A549 (cell line): Measurements from ENCODE around the gene TMEM82. TPM values are rescaled to one million over a fixed set of nuclear protein-coding genes. Genes with fewer than 3 reads are reported as not detected.

Experiments used
- ATAC-seq, 2 experiments: fragments of 200-7000 bp in 1 of 2; fragments of >200 bp in 1 of 2; cut with Nextera tagmentation in 1 of 2; cut with Tn5 transposase in 1 of 2; 3 replicates each; pipeline versions ENCODE4 v1.8.0 to v1.9.1; 2018 to 2020; ENCODE audit warnings: mild to moderate bottlenecking in 1 of 2, moderate library complexity in 1 of 2
- CTCF ChIA-PET: fragments of 300-600 bp; sonication (Branson Sonifier 250); formaldehyde crosslinking; extraction: SDS; loops from one replicate; lab custom pipeline; 2021; ENCODE audit warnings: antibody characterized with exemption, inconsistent platforms; lab: Yijun Ruan, JAX
- POLR2A ChIA-PET: fragments of 350-600 bp; formaldehyde crosslinking; extraction: SDS; loops from one replicate; lab custom pipeline; 2021; ENCODE audit warnings: antibody characterized with exemption, inconsistent platforms; lab: Yijun Ruan, JAX
- DNase-seq, 2 experiments: peaks; one replicate each; pipeline versions ENCODE4 v3.0.0 to v3.0.0-alpha.2; 2011 to 2016; ENCODE audit warnings: low read depth in 1 of 2, low spot score in 1 of 2
- FAIRE-seq: peaks from 2 replicates; lab custom pipeline; 2011; peaks lifted over from hg19 to GRCh38; lab: Jason Lieb, UNC
- H3K27ac ChIP-seq, 2 experiments: fragments of >200 bp; sonication (Bioruptor Twin); formaldehyde crosslinking; 3 replicates each; pipeline ENCODE4 v1.5.1; 2016 to 2017
- H3K4me1 ChIP-seq: fragments of >200 bp; sonication (Bioruptor Twin); formaldehyde crosslinking; 3 replicates; pipeline ENCODE4 v1.6.1; 2016
- H3K4me2 ChIP-seq: fragments of >200 bp; sonication (Bioruptor Twin); formaldehyde crosslinking; 3 replicates; pipeline ENCODE4 v1.6.1; 2016
- H3K4me3 ChIP-seq: fragments of >200 bp; sonication (Bioruptor Twin); formaldehyde crosslinking; 3 replicates; pipeline ENCODE4 v1.5.1; 2016
- H3K9me3 ChIP-seq: fragments of >200 bp; sonication (Bioruptor Twin); formaldehyde crosslinking; 3 replicates; pipeline ENCODE4 v1.6.1; 2016
- BHLHE40 ChIP-seq: IDR thresholded peaks from 2 replicates; pipeline ENCODE4 v1.6.1; 2012; ENCODE audit warnings: low read depth, low read length, inconsistent platforms
- CHD2 ChIP-seq: fragments of 150-350 bp; IDR thresholded peaks from 2 replicates; pipeline ENCODE4 v1.6.1; 2014; ENCODE audit warnings: low read length; ENCODE audit not compliant: partially characterized antibody
- CHD4 ChIP-seq: fragments of 200-600 bp; sonication (generic); IDR thresholded peaks from 2 replicates; pipeline ENCODE4 v1.6.1; 2016; ENCODE audit warnings: antibody characterized with exemption, mild to moderate bottlenecking, borderline replicate concordance
- CTCF ChIP-seq: fragments of >200 bp; sonication (Bioruptor Twin); formaldehyde crosslinking; IDR thresholded peaks from 3 replicates; pipeline ENCODE4 v1.5.1; 2016
- EP300 ChIP-seq, 2 experiments: fragments of >200 bp; sonication (Bioruptor Twin); formaldehyde crosslinking; IDR thresholded peaks; 2 replicates in 1 of 2; 3 replicates in 1 of 2; pipeline ENCODE4 v1.6.1; 2016 to 2017
- ESRRA ChIP-seq: fragments of 150-350 bp; IDR thresholded peaks from 2 replicates; pipeline ENCODE4 v1.6.1; 2014; ENCODE audit warnings: mild to moderate bottlenecking, low read length, borderline replicate concordance
- FOSL2 ChIP-seq, 2 experiments: fragments of 450-650 bp in 1 of 2; fragments of >200 bp in 1 of 2; sonication (Bioruptor Twin) in 1 of 2; formaldehyde crosslinking; IDR thresholded peaks; 2 replicates each; pipeline versions ENCODE4 v1.5.0 to v1.6.1; 2016 to 2020; ENCODE audit warnings: mild to moderate bottlenecking in 1 of 2, moderate library complexity in 1 of 2
- FOXS1 ChIP-seq: fragments of 250-450 bp; sonication (Bioruptor Pico); IDR thresholded peaks from 2 replicates; pipeline ENCODE4 v1.5.0; 2020; ENCODE audit warnings: mild to moderate bottlenecking, moderate library complexity
- GATA3 ChIP-seq: IDR thresholded peaks from 2 replicates; pipeline ENCODE4 v1.6.1; 2012; ENCODE audit warnings: borderline replicate concordance
- HDAC2 ChIP-seq: fragments of 200-600 bp; sonication (generic); IDR thresholded peaks from 2 replicates; pipeline ENCODE4 v1.6.1; 2016
- HOXA7 ChIP-seq: fragments of 250-450 bp; sonication (Bioruptor Pico); IDR thresholded peaks from 2 replicates; pipeline ENCODE4 v1.5.0; 2020; ENCODE audit warnings: mild to moderate bottlenecking, moderate library complexity
- JUN ChIP-seq, 2 experiments: fragments of >200 bp; sonication (Bioruptor Twin); formaldehyde crosslinking; IDR thresholded peaks; 2 replicates in 1 of 2; 3 replicates in 1 of 2; pipeline ENCODE4 v1.6.1; 2016 to 2017
- MAFK ChIP-seq: fragments of 450-650 bp; IDR thresholded peaks from 2 replicates; pipeline ENCODE4 v1.6.1; 2014; ENCODE audit not compliant: partially characterized antibody
- MAZ ChIP-seq: fragments of 150-350 bp; IDR thresholded peaks from 2 replicates; pipeline ENCODE4 v1.6.1; 2014; ENCODE audit warnings: antibody characterized with exemption, low read depth, low read length, borderline replicate concordance
- NFE2L2 ChIP-seq: fragments of 150-350 bp; conservative IDR thresholded peaks from 2 replicates; pipeline ENCODE4 v1.6.1; 2014; ENCODE audit warnings: low read length
- NPAS2 ChIP-seq: fragments of 250-450 bp; sonication (Bioruptor Pico); IDR thresholded peaks from 2 replicates; pipeline ENCODE4 v1.8.0; 2022; ENCODE audit warnings: mild to moderate bottlenecking, moderate library complexity, borderline replicate concordance
- NR3C1 ChIP-seq: fragments of >200 bp; sonication (Bioruptor Twin); formaldehyde crosslinking; IDR thresholded peaks from 3 replicates; pipeline ENCODE4 v1.6.1; 2017
- PBX3 ChIP-seq: IDR thresholded peaks from 2 replicates; pipeline ENCODE4 v1.6.1; 2012
- TP53 ChIP-seq: fragments of 250-450 bp; sonication (Bioruptor Pico); IDR thresholded peaks from 2 replicates; pipeline ENCODE4 v1.5.0; 2021; ENCODE audit warnings: mild to moderate bottlenecking, moderate library complexity
- WGBS: methylation state at CpG from one replicate; pipeline ENCODE4 v1.1.6; 2017; ENCODE audit errors: missing lambda C conversion rate; 5-methylcytosine and 5-hydroxymethylcytosine counted together
- polyA plus RNA-seq, 4 experiments: library from polyadenylated mRNA; depleted of rRNA in 3 of 4; stranded (reverse); fragments of >200 nt; fragmentation: RNase III in 1 of 4; extraction: RNeasy Plus Mini Kit Qiagen cat#74134 plus additional on column Dnase treatment in 1 of 4; gene quantifications; 2 replicates in 3 of 4; 3 replicates in 1 of 4; pipeline ENCODE4 v1.2.3, GENCODE V29; 2011 to 2017
- TF ChIP-seq, protein P1 (sequence below): fragments of >200 bp; sonication (Bioruptor Twin); formaldehyde crosslinking; IDR thresholded peaks from 2 replicates; pipeline ENCODE4 v1.6.1; 2016
- TF ChIP-seq, protein P2 (sequence below): fragments of >200 bp; sonication (Bioruptor Twin); formaldehyde crosslinking; IDR thresholded peaks from 3 replicates; pipeline ENCODE4 v1.6.1; 2016

TMEM82 gene
- polyA plus RNA-seq, 2 of the 4 experiments (the other 2 are of a cell fraction), result not detected

DNA sequence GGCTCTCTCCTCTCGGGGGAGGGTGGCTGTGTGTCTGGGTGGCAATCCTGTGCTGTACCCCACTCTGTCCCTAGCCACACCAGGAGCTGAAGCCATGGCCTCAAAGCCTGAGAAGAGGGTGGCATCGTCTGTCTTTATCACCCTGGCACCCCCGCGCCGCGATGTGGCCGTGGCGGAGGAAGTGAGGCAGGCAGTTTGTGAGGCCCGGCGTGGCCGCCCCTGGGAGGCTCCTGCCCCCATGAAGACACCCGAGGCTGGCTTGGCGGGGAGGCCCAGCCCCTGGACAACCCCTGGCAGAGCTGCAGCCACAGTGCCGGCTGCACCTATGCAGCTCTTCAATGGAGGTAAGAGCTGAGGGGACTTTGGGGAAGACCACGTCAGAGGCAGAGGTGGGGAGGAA is 22.6 kb downstream of the TMEM82 start:
- FAIRE-seq, result no peak
- DNase-seq, result no peak
- WGBS, result 91% methylated on average over 15 of the region's 15 CpGs
- no peaks in the 10 kb centered on the region for H3K9me3 ChIP-seq
- H3K27ac ChIP-seq, result peak overlapping the region in 1 of 2 experiments; percentile 73; a peak in 3 of 6 replicates
- POLR2A ChIA-PET, result no interaction called here
- TF ChIP-seq GATA3 (no peak), TP53 (CRISPR knock-in tag) (no peak), BHLHE40 (no peak), FOSL2 (IDR thresholded peaks at IDR 0.05) (no peak), FOSL2 (CRISPR knock-in tag; IDR thresholded peaks at IDR 0.05) (no peak), EP300 (IDR thresholded peaks at IDR 0.05) (no peak), JUN (IDR thresholded peaks at IDR 0.05) (no peak), NR3C1 (no peak), CHD4 (no peak), FOXS1 (CRISPR knock-in tag) (no peak), NPAS2 (CRISPR knock-in tag) (no peak), MAZ (no peak), HDAC2 (no peak), HOXA7 (no peak), CTCF (no peak), ESRRA (no peak), PBX3 (no peak), CHD2 (no peak)
- TF ChIP-seq, protein P1, sequence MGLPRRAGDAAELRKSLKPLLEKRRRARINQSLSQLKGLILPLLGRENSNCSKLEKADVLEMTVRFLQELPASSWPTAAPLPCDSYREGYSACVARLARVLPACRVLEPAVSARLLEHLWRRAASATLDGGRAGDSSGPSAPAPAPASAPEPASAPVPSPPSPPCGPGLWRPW, result no peak
- TF ChIP-seq, protein P2, sequence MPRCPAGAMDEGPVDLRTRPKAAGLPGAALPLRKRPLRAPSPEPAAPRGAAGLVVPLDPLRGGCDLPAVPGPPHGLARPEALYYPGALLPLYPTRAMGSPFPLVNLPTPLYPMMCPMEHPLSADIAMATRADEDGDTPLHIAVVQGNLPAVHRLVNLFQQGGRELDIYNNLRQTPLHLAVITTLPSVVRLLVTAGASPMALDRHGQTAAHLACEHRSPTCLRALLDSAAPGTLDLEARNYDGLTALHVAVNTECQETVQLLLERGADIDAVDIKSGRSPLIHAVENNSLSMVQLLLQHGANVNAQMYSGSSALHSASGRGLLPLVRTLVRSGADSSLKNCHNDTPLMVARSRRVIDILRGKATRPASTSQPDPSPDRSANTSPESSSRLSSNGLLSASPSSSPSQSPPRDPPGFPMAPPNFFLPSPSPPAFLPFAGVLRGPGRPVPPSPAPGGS, result no peak
- ATAC-seq, result peak in 1 of 2 experiments; percentile 27; a peak in 1 of 6 replicates
- no peak overlapping the region for H3K4me2 ChIP-seq
- CTCF ChIA-PET, result interaction anchor here (1.0 to 1.4 kb wide), 3 partner anchors 12 to 27 kb away, joined by 3 read pairs; no protein-coding TSS in a partner anchor
- H3K4me1 ChIP-seq, result peaks cover 23% of the 10 kb centered on the region
- H3K4me3 ChIP-seq, result no peak overlapping the region

DNA sequence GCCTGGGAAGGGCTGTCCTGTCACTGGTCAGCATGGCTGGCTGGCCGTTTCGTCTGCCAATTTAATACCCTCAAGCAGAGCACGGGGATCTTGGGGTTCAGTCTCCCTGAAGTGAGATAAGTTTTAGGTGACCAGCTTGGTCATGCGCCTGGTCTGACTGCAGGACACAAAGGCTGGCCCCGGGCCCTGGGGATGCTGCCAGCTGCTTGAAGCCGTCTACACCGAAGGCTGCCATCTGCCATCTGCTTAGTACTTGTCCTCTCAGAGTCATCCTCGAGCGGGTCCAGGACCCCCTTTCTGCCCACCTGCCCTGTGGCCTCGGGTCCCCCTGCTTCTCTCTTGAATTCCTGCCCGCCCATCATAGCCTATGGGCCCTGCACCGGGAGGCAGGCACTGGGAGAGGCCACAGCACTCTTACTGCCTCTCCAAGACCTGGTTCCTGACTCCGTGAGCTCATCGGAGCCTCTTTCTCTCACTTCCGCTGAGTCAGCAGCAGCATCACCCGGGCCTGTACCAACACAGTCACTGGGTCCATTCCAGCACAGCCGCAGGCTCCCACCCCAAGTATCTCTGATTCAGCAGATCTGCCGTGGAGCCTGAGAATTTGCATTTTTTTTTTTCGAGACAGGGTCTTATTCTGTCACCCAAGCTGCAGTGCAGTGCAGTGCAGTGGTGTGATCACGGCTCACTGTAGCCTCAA is 23.3 kb downstream of the TMEM82 start:
- H3K27ac ChIP-seq, result peak overlapping the region in 1 of 2 experiments; percentile 37; a peak in 2 of 6 replicates
- no peaks in the 10 kb centered on the region for H3K9me3 ChIP-seq
- WGBS, result 86% methylated on average over 14 of the region's 20 CpGs
- H3K4me2 ChIP-seq, result no peak overlapping the region
- no peak for DNase-seq
- no peak overlapping the region for H3K4me3 ChIP-seq
- ChIA-PET POLR2A (no interaction called here), CTCF (interaction anchor here (1.0 to 1.4 kb wide), 3 partner anchors 11 to 26 kb away, joined by 3 read pairs; no protein-coding TSS in a partner anchor)
- peak; percentile 14 to 23; a peak in 2 of 6 replicates for ATAC-seq
- H3K4me1 ChIP-seq, result peaks cover 15% of the 10 kb centered on the region
- TF ChIP-seq MAFK (peak; percentile 92), NFE2L2 (no peak)
- no peak for FAIRE-seq
